B cell (primary cell): ENCODE results near the gene AURKAIP1.

ENCODE experiments used
- CTCF ChIP-seq: fragments of 200-600 bp; IDR thresholded peaks from one replicate; pipeline ENCODE4 v1.8.0; 2022; ENCODE audit warnings: antibody characterized with exemption, mild to moderate bottlenecking
- EZH2 ChIP-seq: IDR thresholded peaks from 2 replicates; pipeline ENCODE4 v1.6.1; 2012; ENCODE audit warnings: borderline replicate concordance, low read depth, mild to moderate bottlenecking, moderate library complexity, low read length; ENCODE audit not compliant: insufficient read depth, poor library complexity, severe bottlenecking

GRCh38 chr1:1342584-1343115 is 32.4 kb downstream of the AURKAIP1 start:
- no peak for TF ChIP-seq CTCF
- TF ChIP-seq EZH2, result no peak
